ENCODE data around the gene NUCKS1. TPM values are rescaled to one million over a fixed set of nuclear protein-coding genes. Genes with fewer than 3 reads are reported as not detected.

NUCKS1 gene
- total RNA-seq, 2 experiments from 2014 or later, result 152 to 287 TPM

DNA sequence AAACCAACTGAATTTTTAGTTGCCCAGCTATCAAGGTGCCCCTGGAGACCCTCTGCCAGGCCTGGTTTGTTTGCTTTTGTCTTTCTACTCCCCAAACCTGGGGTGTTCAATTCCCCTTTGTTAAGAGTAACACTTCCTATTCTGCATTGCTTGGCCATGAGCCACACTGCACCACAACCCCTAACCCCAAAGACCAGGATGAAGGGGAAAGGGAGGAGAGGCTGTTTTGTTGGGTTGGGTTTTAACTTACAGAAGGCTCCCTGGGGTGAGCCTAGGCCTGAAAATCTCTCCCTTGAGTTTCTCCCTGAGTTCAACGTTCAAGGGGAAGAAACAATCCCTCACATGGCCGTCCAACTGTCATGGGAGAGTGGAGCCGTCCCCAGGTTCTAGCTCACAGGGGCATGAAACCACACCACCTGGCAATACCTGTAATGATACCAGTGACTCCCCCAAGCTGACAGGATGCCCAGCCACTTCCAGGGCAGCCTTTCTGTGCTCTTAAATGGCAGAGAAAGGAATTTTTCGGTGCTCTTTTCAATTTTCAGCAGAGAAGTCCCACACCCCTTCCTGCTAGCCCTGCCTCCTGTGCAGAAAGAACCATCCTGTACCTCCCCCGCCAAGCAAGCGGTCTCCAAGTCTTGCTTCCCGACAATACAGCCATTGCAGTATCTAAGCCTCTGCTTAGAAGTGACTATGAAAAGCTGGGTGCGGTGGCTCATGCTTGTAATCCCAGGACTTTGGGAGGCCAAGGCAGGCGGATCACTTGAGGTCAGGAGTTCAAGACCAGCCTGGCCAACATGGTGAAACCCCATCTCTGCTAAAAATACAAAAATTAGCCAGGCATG lies 84.6 kb downstream of the NUCKS1 start:
- Histone ChIP-seq H3K9me2 (ENCODE audit: insufficient read depth, low read length) (no peaks in the 10 kb centered on the region), H3K4me2 (ENCODE audit: low read length) (peak overlapping the region; percentile 76), H2AFZ (ENCODE audit: low read length) (peak overlapping the region; percentile 73), H3K4me1 (ENCODE audit: insufficient read depth, low read length, poor library complexity, severe bottlenecking) (peaks cover 69% of the 10 kb centered on the region), H3K79me2 (ENCODE audit: insufficient read depth, low read depth, low read length) (no peaks in the 10 kb centered on the region), H3K27ac (ENCODE audit: low read depth, low read length, poor library complexity, severe bottlenecking) (peak overlapping the region; percentile 81), H3K36me3 (ENCODE audit: insufficient read depth, low read length) (no peaks in the 10 kb centered on the region), H4K20me1 (ENCODE audit: insufficient read depth, low read length) (no peaks in the 10 kb centered on the region), H3K4me3 (ENCODE audit: low read depth, low read length, poor library complexity, severe bottlenecking) (peak overlapping the region; percentile 50), H3K9me3 (ENCODE audit: low read length) (no peaks in the 10 kb centered on the region)
- intact Hi-C loops (cut with micrococcal nuclease; ENCODE audit: unreplicated experiment), result loop anchor here (5.0 kb wide), 2 partner anchors 387 to 807 kb away; partner anchors contain the start of genes IKBKE and RHEX
- ChIA-PET POLR2A (interaction anchor here (0.6 to 2.3 kb wide), 8 partner anchors 12 to 947 kb away, joined by 3 to 7 read pairs (median 4); no protein-coding TSS in a partner anchor), CTCF (ENCODE audit: unreplicated experiment) (no interaction called here)
- no peak for TF ChIP-seq EZH2phosphoT487 (IDR thresholded peaks at IDR 0.05; ENCODE audit: borderline replicate concordance, low read depth, low read length)
- TF ChIP-seq, protein P1, sequence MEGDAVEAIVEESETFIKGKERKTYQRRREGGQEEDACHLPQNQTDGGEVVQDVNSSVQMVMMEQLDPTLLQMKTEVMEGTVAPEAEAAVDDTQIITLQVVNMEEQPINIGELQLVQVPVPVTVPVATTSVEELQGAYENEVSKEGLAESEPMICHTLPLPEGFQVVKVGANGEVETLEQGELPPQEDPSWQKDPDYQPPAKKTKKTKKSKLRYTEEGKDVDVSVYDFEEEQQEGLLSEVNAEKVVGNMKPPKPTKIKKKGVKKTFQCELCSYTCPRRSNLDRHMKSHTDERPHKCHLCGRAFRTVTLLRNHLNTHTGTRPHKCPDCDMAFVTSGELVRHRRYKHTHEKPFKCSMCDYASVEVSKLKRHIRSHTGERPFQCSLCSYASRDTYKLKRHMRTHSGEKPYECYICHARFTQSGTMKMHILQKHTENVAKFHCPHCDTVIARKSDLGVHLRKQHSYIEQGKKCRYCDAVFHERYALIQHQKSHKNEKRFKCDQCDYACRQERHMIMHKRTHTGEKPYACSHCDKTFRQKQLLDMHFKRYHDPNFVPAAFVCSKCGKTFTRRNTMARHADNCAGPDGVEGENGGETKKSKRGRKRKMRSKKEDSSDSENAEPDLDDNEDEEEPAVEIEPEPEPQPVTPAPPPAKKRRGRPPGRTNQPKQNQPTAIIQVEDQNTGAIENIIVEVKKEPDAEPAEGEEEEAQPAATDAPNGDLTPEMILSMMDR (conservative IDR thresholded peaks at IDR 0.05; ENCODE audit: low read length), result no peak
- BruUV-seq (replicated peaks), result TSS peak; percentile 50
- peak; percentile 86 for DNase-seq (ENCODE audit: low spot score)

GRCh38 chr1:205664399-205665017 lies 85.5 kb downstream of the NUCKS1 start:
- H3K4me2 ChIP-seq (ENCODE audit: low read length), result peak overlapping the region; percentile 76
- H3K9me3 ChIP-seq (ENCODE audit: low read length), result no peaks in the 10 kb centered on the region
- BruUV-seq (replicated peaks), result no TSS peak
- no peaks in the 10 kb centered on the region for H4K20me1 ChIP-seq (ENCODE audit: insufficient read depth, low read length)
- ChIA-PET POLR2A (interaction anchor here (0.7 to 1.2 kb wide), 4 partner anchors 11 to 71 kb away, joined by 3 to 7 read pairs (median 3); no protein-coding TSS in a partner anchor), CTCF (ENCODE audit: unreplicated experiment) (interaction anchor here (0.6 to 1.5 kb wide), 3 partner anchors 47 to 372 kb away, joined by 3 to 7 read pairs (median 6); no protein-coding TSS in a partner anchor)
- H2AFZ ChIP-seq (ENCODE audit: low read length), result peak overlapping the region; percentile 73
- DNase-seq (ENCODE audit: low spot score), result peak; percentile 43
- peak overlapping the region; percentile 81 for H3K27ac ChIP-seq (ENCODE audit: low read depth, low read length, poor library complexity, severe bottlenecking)
- H3K79me2 ChIP-seq (ENCODE audit: insufficient read depth, low read depth, low read length), result no peaks in the 10 kb centered on the region
- H3K4me3 ChIP-seq (ENCODE audit: low read depth, low read length, poor library complexity, severe bottlenecking), result peak overlapping the region; percentile 50
- TF ChIP-seq EZH2phosphoT487 (IDR thresholded peaks at IDR 0.05; ENCODE audit: borderline replicate concordance, low read depth, low read length), result no peak
- TF ChIP-seq, protein P1 (conservative IDR thresholded peaks at IDR 0.05; ENCODE audit: low read length), result no peak
- H3K36me3 ChIP-seq (ENCODE audit: insufficient read depth, low read length), result no peaks in the 10 kb centered on the region
- intact Hi-C loops (cut with micrococcal nuclease; ENCODE audit: unreplicated experiment), result loop anchor here (5.0 kb wide), 2 partner anchors 388 to 808 kb away; partner anchors contain the start of genes IKBKE and RHEX
- H3K4me1 ChIP-seq (ENCODE audit: insufficient read depth, low read length, poor library complexity, severe bottlenecking), result peaks cover 67% of the 10 kb centered on the region
- no peaks in the 10 kb centered on the region for H3K9me2 ChIP-seq (ENCODE audit: insufficient read depth, low read length)
